ENCODE results near the gene MFN2. TPM values are rescaled to one million over a fixed set of nuclear protein-coding genes. Genes with fewer than 3 reads are reported as not detected.

MFN2 gene
- total RNA-seq, 4 donors from 2014 or later: 53.8 to 71.6 (median 58.7) TPM

DNA sequence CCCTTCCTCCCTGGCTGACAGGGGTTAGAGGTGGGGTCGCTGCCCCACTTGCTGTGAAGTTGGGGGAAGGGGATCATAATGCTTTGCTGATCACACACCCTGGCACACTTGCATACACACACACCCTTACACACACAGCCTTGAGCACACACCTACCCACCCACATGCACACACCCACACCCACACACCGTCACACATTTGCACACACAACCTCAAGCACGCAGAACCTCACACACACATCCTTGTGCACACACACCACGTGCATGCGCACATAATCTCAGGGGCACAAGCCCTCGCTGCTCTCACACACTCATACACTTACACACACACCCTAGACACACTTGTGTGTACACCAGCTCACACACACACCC is 66.5 kb downstream of the MFN2 start:
- Histone ChIP-seq H3K4me1 (peaks cover 0 to 6% (median 2%) of the 10 kb centered on the region in 4 donors), H3K36me3 (no peaks in the 10 kb centered on the region), H3K9me3 (no peaks in the 10 kb centered on the region), H3K4me3 (no peak overlapping the region), H3K27me3 (no peaks in the 10 kb centered on the region), H3K27ac (no peak overlapping the region)
- no peak for DNase-seq (ENCODE audit: low spot score in 2 of 2)
- 84 to 91% methylated on average over 6 of the region's 6 CpGs for WGBS, 2 donors
- TF ChIP-seq POLR2A (IDR thresholded peaks at IDR 0.05) (no peak), EP300 (IDR thresholded peaks at IDR 0.05) (no peak), CTCF (IDR thresholded peaks at IDR 0.05) (no peak)

DNA sequence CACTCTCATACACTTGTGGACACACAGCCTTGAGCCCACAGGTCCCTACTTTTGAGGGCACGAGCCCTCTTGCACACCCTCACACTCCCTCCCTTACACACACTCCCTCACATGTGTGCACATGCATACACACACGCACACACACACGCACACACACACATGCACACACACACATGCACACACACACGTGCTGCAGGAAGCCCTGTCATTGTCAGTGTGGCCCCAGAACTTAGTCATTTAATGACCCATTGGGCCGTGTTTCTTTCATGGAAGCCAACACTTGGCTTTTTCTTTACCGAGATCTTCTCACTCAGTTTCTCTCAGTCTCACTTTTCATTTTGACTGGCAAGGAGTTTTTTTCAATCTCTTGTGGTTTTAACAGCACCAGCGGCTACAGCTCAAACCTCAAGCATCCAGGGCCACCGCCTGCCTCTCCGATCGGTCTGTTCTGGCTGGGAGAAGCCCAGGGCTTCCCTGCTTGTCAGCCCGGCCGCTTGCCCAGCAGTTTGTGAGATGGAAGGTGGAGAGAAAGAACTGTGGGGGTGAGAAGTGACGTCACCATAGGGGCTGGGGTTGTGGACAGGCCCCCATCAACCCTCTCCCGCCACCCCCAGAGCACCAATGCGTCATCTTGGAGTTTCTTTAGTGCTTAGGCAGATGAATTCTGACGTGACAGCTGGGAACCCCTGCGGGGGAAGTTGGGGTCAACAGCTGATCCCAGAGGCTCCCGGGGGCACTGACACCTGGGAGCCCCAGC is 67.1 kb downstream of the MFN2 start:
- Histone ChIP-seq H3K27ac (no peak overlapping the region), H3K4me3 (no peak overlapping the region), H3K9me3 (no peaks in the 10 kb centered on the region), H3K36me3 (no peaks in the 10 kb centered on the region), H3K4me1 (peaks cover 0 to 11% (median 3%) of the 10 kb centered on the region in 4 donors), H3K27me3 (no peaks in the 10 kb centered on the region)
- 65 to 67% methylated on average over 17 to 18 of the region's 18 CpGs for WGBS, 2 donors
- no peak for TF ChIP-seq POLR2A (IDR thresholded peaks at IDR 0.05)
- no peak for TF ChIP-seq CTCF (IDR thresholded peaks at IDR 0.05)
- TF ChIP-seq EP300 (IDR thresholded peaks at IDR 0.05): no peak
- no peak for DNase-seq (ENCODE audit: low spot score in 2 of 2)

DNA sequence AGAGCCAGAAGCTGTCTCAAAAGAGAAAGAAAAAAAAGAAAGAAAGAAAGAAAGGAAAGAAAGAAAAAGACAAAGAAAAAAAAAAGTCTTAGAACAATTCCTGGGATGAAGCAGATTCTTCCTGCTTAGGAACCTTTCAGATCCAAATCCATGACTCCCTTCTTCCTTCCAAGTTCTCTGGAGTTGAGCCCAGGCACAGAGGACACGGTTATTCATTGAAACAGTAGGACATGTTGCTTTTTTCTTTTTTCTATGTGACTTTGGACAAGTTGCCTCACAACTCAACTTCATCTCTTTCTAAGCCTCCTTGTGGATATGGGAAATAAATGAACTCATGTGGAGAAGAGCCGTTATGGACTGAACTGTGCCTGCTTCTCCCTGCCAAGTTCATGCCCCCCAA is 68.1 kb downstream of the MFN2 start:
- Histone ChIP-seq H3K4me3 (no peak overlapping the region), H3K27ac (no peak overlapping the region), H3K36me3 (no peaks in the 10 kb centered on the region), H3K4me1 (peaks cover 0 to 21% (median 7%) of the 10 kb centered on the region in 4 donors), H3K27me3 (no peaks in the 10 kb centered on the region), H3K9me3 (no peaks in the 10 kb centered on the region)
- 24 to 29% methylated on average over 2 of the region's 2 CpGs for WGBS, 2 donors
- no peak for TF ChIP-seq CTCF (IDR thresholded peaks at IDR 0.05)
- no peak for TF ChIP-seq POLR2A (IDR thresholded peaks at IDR 0.05)
- no peak for TF ChIP-seq EP300 (IDR thresholded peaks at IDR 0.05)
- no peak for DNase-seq (ENCODE audit: low spot score in 2 of 2)

- peaks cover 0 to 18% (median 7%) of the 10 kb centered on the region in 4 donors for H3K4me1 ChIP-seq
- no peaks in the 10 kb centered on the region for H3K27me3 ChIP-seq
- H3K36me3 ChIP-seq: no peaks in the 10 kb centered on the region
- H3K9me3 ChIP-seq: no peaks in the 10 kb centered on the region
- no peak for DNase-seq (ENCODE audit: low spot score in 2 of 2)
- H3K27ac ChIP-seq: no peak overlapping the region
- WGBS, 2 donors: 65 to 72% methylated on average over 4 of the region's 4 CpGs
- TF ChIP-seq CTCF (IDR thresholded peaks at IDR 0.05): no peak
- TF ChIP-seq EP300 (IDR thresholded peaks at IDR 0.05): no peak
- no peak for TF ChIP-seq POLR2A (IDR thresholded peaks at IDR 0.05)
- no peak overlapping the region for H3K4me3 ChIP-seq
These were observed 69.4 kb downstream of the MFN2 start for GRCh38 chr1:12049616-12050015.

DNA sequence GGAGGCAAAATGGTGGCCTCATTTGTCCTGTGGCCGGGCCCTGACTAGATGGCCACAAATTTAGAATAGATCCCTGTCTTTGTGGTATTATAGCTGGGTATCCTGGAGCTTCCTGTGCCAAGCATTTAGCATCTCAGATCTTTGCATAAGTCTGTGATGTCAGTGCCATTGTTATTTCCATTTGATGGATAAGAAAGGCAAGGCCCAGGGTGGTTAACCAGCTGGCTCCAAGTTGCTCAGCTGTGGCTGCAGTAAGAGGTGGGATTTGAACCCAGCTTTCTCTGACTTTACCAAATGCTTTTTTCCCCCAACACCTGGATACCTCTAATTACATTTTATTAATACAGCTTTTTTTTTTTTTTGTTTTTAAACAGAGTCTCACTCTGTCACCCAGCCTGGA is 71.1 kb downstream of the MFN2 start:
- Histone ChIP-seq H3K9me3 (no peaks in the 10 kb centered on the region), H3K27me3 (no peaks in the 10 kb centered on the region), H3K4me1 (peaks cover 0 to 18% (median 7%) of the 10 kb centered on the region in 4 donors), H3K36me3 (no peaks in the 10 kb centered on the region), H3K4me3 (no peak overlapping the region), H3K27ac (no peak overlapping the region)
- DNase-seq (ENCODE audit: low spot score in 2 of 2): no peak
- WGBS, 2 donors: 89 to 100% methylated on average over 1 of the region's 1 CpG
- TF ChIP-seq EP300 (IDR thresholded peaks at IDR 0.05): no peak
- TF ChIP-seq CTCF (IDR thresholded peaks at IDR 0.05): no peak
